Mucosa of stomach (tissue), 1 donor: ENCODE data around the gene NPC1L1.

Source experiments
- H3K27me3 ChIP-seq: one replicate; pipeline ENCODE4 v1.7.0; 2013; ENCODE audit warnings: mild to moderate bottlenecking, low read length; ENCODE audit not compliant: control insufficient read depth, insufficient read depth
- H3K36me3 ChIP-seq: one replicate; pipeline ENCODE4 v1.7.0; 2013; ENCODE audit warnings: low read length; ENCODE audit not compliant: control insufficient read depth, insufficient read depth
- H3K4me1 ChIP-seq: one replicate; pipeline ENCODE4 v1.7.0; 2013; ENCODE audit warnings: mild to moderate bottlenecking, low read length; ENCODE audit not compliant: control insufficient read depth, insufficient read depth
- H3K4me3 ChIP-seq: one replicate; pipeline ENCODE4 v1.7.0; 2013; ENCODE audit warnings: low read length
- H3K9ac ChIP-seq: one replicate; pipeline ENCODE4 v1.7.0; 2013; ENCODE audit warnings: mild to moderate bottlenecking, low read length, moderate library complexity
- H3K9me3 ChIP-seq: one replicate; pipeline ENCODE4 v1.7.0; 2013; ENCODE audit warnings: mild to moderate bottlenecking, low read length, moderate library complexity; ENCODE audit not compliant: control insufficient read depth
- donor health status: Pancreatic carcinoma.

The NPC1L1 gene

DNA sequence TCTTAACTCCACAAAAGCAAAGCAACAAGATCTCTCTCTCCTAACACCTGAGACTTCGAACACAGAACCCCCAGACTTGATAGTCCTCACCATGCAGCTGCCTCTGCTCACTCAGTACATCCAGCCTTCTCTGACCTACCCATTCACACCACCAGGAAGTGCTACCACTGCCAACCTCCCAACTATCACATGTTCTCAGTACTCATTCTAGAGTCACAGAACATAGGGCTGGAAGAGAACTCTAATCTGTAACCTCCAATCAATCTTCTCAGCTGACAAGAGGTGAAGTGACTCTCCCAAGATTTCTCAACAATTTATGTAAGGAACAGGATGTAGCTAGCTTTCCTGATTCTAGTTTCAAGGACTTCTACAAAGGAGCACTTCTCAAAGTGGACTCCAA lies 54.4 kb downstream of the NPC1L1 start:
- H3K4me1 ChIP-seq = peaks cover 30% of the 10 kb centered on the region
- no peaks in the 10 kb centered on the region for H3K9me3 ChIP-seq
- H3K36me3 ChIP-seq = peaks cover 11% of the 10 kb centered on the region
- no peak overlapping the region for H3K4me3 ChIP-seq
- H3K27me3 ChIP-seq = no peaks in the 10 kb centered on the region
- no peak overlapping the region for H3K9ac ChIP-seq

DNA sequence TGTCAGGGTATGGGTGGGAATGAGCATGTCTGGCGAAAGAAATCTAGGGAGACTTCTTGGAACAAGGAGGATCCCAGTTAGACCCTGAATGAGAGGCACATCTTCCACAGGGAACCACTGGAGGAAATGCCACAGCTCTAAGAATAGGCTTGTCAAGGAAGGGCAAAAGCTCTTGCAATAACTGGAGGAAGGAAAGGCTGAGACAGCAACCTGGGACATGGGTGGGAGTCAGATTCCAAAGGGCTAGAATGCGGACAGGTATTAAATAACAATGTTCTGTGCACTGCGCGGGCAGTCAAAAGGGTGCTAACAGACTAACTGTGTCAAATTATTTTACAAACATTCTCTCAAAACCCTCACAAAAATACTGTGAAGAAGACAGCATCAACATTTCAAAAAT lies 55.1 kb downstream of the NPC1L1 start:
- no peaks in the 10 kb centered on the region for H3K27me3 ChIP-seq
- peaks cover 11% of the 10 kb centered on the region for H3K36me3 ChIP-seq
- no peaks in the 10 kb centered on the region for H3K9me3 ChIP-seq
- no peak overlapping the region for H3K4me3 ChIP-seq
- peaks cover 30% of the 10 kb centered on the region for H3K4me1 ChIP-seq
- H3K9ac ChIP-seq = no peak overlapping the region

DNA sequence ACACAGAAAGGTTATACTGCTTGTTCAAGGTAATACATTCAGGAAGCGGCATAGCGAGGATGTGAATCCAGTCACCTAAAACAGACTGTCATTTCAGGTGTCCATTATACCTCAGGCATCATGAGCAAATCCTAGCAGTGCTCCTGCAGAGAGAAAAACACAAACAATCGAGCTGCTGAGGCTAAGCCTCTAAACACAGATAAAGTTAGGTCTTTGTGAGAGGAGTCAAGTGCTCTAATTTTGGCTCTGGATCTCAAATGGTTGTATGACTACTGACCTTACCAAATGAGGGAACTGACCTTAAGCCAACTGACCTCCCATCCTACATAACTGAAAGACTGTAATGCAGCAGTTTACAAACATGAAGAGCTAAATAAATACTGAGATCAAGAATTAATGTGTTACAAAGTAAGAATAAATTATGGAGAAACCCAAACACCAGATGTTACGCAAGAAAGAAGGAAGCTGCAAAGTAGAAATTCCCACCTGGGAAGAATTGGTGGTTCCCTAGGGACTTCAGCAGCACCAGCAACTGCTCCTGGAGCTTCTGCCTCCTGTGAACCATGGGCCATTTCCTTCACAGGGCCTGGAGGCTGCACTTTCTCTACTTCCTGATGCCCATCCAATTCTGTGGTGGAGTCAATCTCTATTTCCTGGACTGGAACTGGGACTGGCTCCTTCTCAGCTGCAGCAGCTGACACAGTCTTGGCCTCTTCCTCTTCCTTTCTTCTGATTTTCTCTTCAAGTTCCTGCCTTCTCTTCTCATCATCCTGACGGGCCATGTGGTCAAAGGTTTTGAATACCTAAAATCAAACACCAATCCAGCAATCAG lies 56.4 kb downstream of the NPC1L1 start:
- H3K9me3 ChIP-seq = no peaks in the 10 kb centered on the region
- H3K27me3 ChIP-seq = no peaks in the 10 kb centered on the region
- H3K36me3 ChIP-seq = peaks cover 11% of the 10 kb centered on the region
- peaks cover 30% of the 10 kb centered on the region for H3K4me1 ChIP-seq
- H3K9ac ChIP-seq = no peak overlapping the region
- H3K4me3 ChIP-seq = no peak overlapping the region

DNA sequence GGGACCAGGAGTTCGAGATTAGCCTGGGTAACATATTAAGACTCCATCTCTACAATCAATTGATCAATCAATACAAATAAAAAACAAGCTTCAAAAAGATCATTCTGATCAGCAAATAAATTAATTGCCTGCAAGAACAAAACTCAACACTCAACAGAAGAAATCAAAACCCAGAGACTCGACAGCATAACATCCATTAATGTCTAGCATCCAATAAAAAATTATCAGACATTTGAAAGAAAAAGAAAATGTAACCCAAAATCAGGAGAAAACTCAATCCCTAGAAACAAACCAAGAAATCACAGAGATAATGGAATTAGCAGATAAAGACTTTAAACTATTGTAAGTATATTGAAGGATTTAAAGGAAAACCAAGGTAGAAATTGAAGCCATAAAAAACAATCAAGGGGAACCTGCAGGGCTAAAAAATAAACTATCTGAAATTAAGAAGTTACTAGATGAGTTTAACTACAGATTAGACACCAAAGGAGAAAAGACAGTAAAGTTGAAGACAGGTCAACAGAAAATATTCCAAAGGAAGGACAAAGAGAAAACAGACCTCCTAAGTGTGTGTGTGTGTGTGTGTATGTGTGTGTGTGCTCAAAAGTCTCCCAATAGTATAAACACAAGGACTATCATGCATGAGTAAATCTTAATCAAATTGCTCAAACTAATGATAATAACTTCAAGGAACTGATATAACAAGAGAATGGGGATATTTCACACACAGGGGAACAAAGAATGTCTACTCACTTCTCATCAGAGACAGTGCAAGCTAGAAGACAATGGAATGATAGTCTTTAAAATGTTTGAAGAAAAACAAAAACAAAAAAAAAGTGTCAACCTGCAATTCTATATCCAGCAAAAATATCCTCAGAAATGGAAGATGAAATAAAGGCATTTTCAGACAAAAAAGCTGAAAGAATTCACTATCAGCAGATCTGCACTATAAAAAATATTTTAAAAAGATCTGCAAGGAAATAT lies 58.3 kb downstream of the NPC1L1 start:
- Histone ChIP-seq H3K4me3 (no peak overlapping the region), H3K9ac (no peak overlapping the region), H3K27me3 (no peaks in the 10 kb centered on the region), H3K4me1 (peaks cover 15% of the 10 kb centered on the region), H3K9me3 (no peaks in the 10 kb centered on the region), H3K36me3 (peaks cover 11% of the 10 kb centered on the region)

DNA sequence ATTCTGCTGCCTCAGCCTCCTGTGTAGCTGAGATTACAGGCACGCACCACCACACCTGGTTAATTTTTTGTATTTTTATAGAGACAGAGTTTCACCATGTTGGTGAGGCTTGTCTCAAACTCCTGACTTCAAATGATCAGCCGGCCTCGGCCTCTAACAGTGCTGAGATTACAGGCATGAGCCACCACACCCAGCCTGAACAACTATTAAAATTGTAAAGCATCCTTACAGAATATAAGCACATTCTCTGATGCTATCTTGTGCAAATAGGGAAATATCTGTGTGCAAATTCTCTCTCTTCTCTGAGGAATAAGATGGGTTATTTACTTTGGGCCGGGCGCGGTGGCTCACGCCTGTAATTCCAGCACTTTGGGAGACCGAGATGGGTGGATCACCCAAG lies 63.2 kb downstream of the NPC1L1 start:
- Histone ChIP-seq H3K36me3 (no peaks in the 10 kb centered on the region), H3K27me3 (no peaks in the 10 kb centered on the region), H3K9me3 (no peaks in the 10 kb centered on the region), H3K9ac (no peak overlapping the region), H3K4me1 (no peaks in the 10 kb centered on the region), H3K4me3 (no peak overlapping the region)

DNA sequence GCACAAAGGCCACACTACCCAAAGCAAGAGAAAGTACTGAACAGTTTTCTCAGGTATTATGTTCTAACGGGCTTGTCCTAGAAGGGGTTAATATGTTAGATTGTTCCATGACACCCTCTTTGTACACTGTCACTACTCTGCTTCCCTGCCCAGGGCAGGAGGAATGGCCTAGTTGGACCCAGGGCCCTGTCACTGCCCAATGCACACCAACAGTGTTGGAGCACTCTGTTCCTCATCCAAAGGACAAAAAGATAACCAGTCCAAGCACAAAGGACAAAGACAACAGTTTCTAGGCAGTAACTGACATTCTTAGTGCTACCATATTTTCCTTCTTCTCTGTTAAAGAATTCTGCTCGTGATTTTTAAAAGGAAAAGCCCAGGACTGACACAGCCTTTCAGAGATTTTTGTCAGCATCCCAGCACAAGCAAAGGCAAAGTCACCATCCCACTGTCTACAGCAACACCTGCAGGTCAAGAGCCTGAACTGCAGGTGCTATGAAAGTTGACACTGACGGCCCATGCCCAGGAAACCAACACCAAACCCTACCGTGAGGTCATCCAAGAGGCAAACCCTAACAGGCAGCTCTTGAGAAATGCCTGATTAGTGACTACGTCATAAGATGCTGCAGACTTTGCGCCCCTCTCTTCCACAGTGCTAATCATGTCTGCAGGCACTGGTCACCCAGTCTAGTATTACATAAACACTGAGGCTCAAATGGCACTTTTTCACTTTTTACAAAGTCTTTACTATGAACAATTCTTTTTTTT lies 63.9 kb downstream of the NPC1L1 start:
- H3K27me3 ChIP-seq = no peaks in the 10 kb centered on the region
- H3K4me1 ChIP-seq = no peaks in the 10 kb centered on the region
- no peaks in the 10 kb centered on the region for H3K36me3 ChIP-seq
- H3K9ac ChIP-seq = no peak overlapping the region
- H3K4me3 ChIP-seq = no peak overlapping the region
- H3K9me3 ChIP-seq = no peaks in the 10 kb centered on the region

DNA sequence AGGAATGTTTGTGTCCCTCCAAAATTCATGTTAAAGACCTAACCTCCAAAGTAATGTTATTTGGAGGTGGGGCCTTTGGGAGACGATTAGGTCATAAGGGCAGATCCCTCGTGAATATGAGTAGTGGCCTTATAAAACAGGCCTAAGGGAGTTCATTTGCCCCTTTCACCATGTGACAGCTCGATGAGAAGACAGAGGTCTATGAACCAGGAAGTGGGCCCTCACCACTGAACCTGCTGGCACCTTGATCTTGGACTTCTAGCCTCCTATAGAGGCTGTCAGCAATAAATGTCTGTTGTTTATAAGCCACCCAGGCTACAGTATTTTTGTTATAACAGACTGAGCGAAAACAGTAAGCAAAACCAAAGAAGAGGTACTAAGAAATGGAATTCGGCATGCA lies 64.8 kb downstream of the NPC1L1 start:
- H3K9me3 ChIP-seq = no peaks in the 10 kb centered on the region
- no peaks in the 10 kb centered on the region for H3K27me3 ChIP-seq
- H3K4me1 ChIP-seq = no peaks in the 10 kb centered on the region
- no peaks in the 10 kb centered on the region for H3K36me3 ChIP-seq
- no peak overlapping the region for H3K4me3 ChIP-seq
- H3K9ac ChIP-seq = no peak overlapping the region

DNA sequence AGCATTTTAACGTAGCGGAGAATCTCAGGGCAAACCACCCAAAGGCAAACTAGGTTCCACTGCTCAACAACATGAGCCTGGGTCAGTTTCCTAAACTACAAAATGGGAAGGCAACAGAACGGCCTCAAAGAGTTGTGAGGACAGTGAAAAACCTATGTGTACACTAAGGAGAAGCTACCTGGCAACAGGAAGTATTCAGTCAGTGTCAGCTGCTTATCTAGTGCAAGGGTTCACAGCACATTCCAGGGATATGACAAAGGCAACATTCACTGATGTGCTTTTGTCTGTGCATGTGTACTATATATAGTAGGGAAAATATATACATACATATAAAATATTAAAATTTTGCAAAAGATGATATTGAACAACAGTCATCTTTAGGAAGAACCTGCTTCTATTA lies 67.8 kb downstream of the NPC1L1 start:
- Histone ChIP-seq H3K9ac (no peak overlapping the region), H3K36me3 (no peaks in the 10 kb centered on the region), H3K27me3 (no peaks in the 10 kb centered on the region), H3K4me1 (peaks cover 3% of the 10 kb centered on the region), H3K9me3 (no peaks in the 10 kb centered on the region), H3K4me3 (no peak overlapping the region)

DNA sequence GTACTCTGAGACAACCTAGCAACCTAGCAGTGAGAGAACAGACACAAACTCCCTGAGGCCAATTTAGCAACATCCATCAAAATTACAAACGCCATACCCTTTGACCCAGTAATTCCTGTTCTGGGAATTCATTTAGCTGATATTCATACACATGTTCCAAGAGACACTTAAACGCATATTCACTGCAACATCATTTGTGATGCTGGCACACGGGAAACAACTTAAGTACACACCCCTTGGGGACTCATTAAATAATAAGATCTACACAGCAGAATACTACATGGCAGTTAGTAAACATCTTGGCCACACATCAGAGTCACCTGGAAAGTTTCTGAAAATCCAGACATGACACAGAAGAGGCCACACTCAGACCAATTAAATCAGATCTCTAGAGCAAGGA lies 68.3 kb downstream of the NPC1L1 start:
- H3K36me3 ChIP-seq = no peaks in the 10 kb centered on the region
- H3K9ac ChIP-seq = no peak overlapping the region
- H3K9me3 ChIP-seq = no peaks in the 10 kb centered on the region
- peaks cover 3% of the 10 kb centered on the region for H3K4me1 ChIP-seq
- no peak overlapping the region for H3K4me3 ChIP-seq
- no peaks in the 10 kb centered on the region for H3K27me3 ChIP-seq

DNA sequence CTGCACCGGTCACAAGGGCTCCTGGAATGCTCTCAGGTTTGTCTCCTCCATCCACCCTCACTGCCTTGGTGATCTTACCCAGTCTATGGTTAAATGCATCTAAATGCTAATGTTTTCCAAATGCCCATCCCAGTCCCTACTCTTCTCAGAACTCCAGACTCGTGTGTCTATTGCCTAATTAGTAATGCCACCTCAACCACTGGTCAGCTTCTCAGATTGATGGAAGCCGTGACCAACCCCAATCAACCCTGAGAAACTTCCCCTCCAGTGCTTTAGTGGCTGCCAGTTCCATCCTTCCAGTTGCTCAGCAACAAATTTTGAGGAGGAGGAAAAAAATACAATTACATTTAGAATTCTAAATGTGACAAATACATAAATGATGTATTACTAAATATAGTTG lies 69.3 kb downstream of the NPC1L1 start:
- Histone ChIP-seq H3K36me3 (no peaks in the 10 kb centered on the region), H3K4me1 (peaks cover 3% of the 10 kb centered on the region), H3K9ac (no peak overlapping the region), H3K27me3 (no peaks in the 10 kb centered on the region), H3K9me3 (no peaks in the 10 kb centered on the region), H3K4me3 (no peak overlapping the region)

DNA sequence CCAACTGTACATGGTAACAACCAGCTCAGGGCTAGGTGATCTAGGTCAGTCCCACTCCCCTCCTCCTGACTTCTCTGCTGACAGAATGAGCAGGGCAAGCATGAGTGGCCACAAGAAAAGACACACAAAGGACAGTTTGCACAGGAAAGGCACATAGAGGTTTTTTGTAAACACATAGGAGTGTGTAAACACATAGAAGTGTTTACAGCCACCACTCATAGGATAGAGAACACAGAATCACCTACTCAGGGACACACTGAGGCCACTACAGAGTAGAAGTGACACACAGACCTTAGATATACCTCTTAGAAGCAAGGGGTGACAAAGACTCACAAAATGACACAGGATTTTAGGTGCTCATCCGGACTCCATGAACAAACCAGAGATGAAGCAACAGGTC lies 69.7 kb downstream of the NPC1L1 start:
- peaks cover 3% of the 10 kb centered on the region for H3K4me1 ChIP-seq
- H3K4me3 ChIP-seq = no peak overlapping the region
- no peak overlapping the region for H3K9ac ChIP-seq
- H3K9me3 ChIP-seq = no peaks in the 10 kb centered on the region
- no peaks in the 10 kb centered on the region for H3K27me3 ChIP-seq
- no peaks in the 10 kb centered on the region for H3K36me3 ChIP-seq
